Spinal cord (tissue), 10 donors: Measurements from ENCODE around the gene FRYL. TPM values are rescaled to one million over a fixed set of nuclear protein-coding genes. Genes with fewer than 3 reads are reported as not detected.
"Not testable (repeated sequence)": the region's sequence is repeated elsewhere in the genome, so short reads cannot be mapped to it uniquely, and the experiment has no call there.

Experiments used
- DNase-seq, 6 donors: peaks; one replicate each; pipeline versions ENCODE4 v3.0.0 to v3.0.0-alpha.2; 2013 to 2015; ENCODE audit warnings: low spot score in 6 of 6, low read depth in 4 of 6
- H3K27ac ChIP-seq: one replicate; pipeline ENCODE4 v1.5.1; 2013; ENCODE audit warnings: low read depth, low read length, control low read depth
- H3K27me3 ChIP-seq: one replicate; pipeline ENCODE4 v1.6.1; 2013; ENCODE audit warnings: low read length; ENCODE audit not compliant: control insufficient read depth, insufficient read depth
- H3K36me3 ChIP-seq: one replicate; pipeline ENCODE4 v1.6.1; 2013; ENCODE audit warnings: low read length; ENCODE audit not compliant: control insufficient read depth, insufficient read depth
- H3K4me1 ChIP-seq: one replicate; pipeline ENCODE4 v1.6.1; 2013; ENCODE audit warnings: low read length; ENCODE audit not compliant: control insufficient read depth, insufficient read depth
- H3K4me3 ChIP-seq: one replicate; pipeline ENCODE4 v1.5.1; 2013; ENCODE audit warnings: low read depth, low read length, control low read depth
- H3K9me3 ChIP-seq: one replicate; pipeline ENCODE4 v1.6.1; 2013; ENCODE audit warnings: low read length; ENCODE audit not compliant: control insufficient read depth, insufficient read depth
- WGBS: methylation state at CpG from one replicate; pipeline ENCODE4 v1.1.5; 2013; ENCODE audit warnings: missing lambda C conversion rate; ENCODE audit not compliant: insufficient coverage; 5-methylcytosine and 5-hydroxymethylcytosine counted together
- long read RNA-seq, 4 donors: transcript quantifications; one replicate each; lab custom pipeline, GENCODE V29; 2026
- polyA plus RNA-seq, 2 donors: library from polyadenylated mRNA; unstranded; fragments of 120-200 nt; gene quantifications; one replicate each; pipeline ENCODE4 v1.2.1, GENCODE V29; 2013; ENCODE audit not compliant: insufficient read length in 2 of 2
- total RNA-seq, 2 donors: library from RNA; depleted of rRNA in 1 of 2; stranded (reverse); fragments of 120-200 nt in 1 of 2; fragments of >200 nt in 1 of 2; gene quantifications; one replicate each; pipeline versions ENCODE4 v1.2.3 to v1.2.4, GENCODE V29; 2013 to 2014
- donor health status: healthy.

FRYL gene
- total RNA-seq = 100 to 1,000 TPM in 1 of 2 donors, 10 to 100 TPM in 1; 75.3 to 120 TPM
- polyA plus RNA-seq = 10 to 100 TPM; 27.0 to 36.1 TPM
- long read RNA-seq, donor 1, partial matches to known transcripts = 0 of 1 reads
- long read RNA-seq, donor 1, other reads (novel, unspliced or antisense) = 0 of 1 reads
- long read RNA-seq, donor 2 = 0 reads
- long read RNA-seq, donor 3 = 0 reads
- long read RNA-seq, donor 4, partial matches to known transcripts = 0 of 1 reads
- long read RNA-seq, donor 4, other reads (novel, unspliced or antisense) = 0 of 1 reads

- no peaks in the 10 kb centered on the region for H3K27me3 ChIP-seq
- H3K4me3 ChIP-seq = peak within 1 kb of the TSS; percentile 76
- no peaks in the 10 kb centered on the region for H3K9me3 ChIP-seq
- H3K36me3 ChIP-seq = no peaks in the 10 kb centered on the region
- 0% methylated on average over 34 of the region's 51 CpGs for WGBS
- H3K27ac ChIP-seq = peak within 1 kb of the TSS; percentile 95
- peak; percentile 96 to 100 (median 100) for DNase-seq
- H3K4me1 ChIP-seq = peaks cover 4% of the 10 kb centered on the region
Observed at GRCh38 chr4:48779998-48780864, at the start of gene FRYL. Gene FRYL (minus strand): TSS chr4:48780279. CDS start chr4:48634410, 145,869 bp downstream.

DNA sequence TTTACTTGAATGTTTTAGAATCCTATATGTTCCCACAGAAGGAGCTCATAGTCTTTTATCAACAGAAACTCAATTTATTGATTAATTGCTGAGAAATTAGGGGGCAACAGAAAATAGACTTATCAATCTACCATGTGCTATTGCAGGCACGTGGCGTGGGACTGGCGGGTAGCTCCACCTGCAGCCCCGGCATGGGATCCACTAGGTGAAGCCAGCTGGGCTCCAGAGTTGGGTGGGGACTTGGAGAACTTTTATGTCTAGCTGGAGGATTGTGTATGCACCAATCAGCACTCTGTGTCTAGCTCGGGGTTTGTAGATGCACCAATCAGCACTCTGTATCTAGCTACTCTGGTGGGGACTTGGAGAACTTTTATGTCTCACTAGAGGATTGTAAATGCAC is 47.5 kb upstream of the FRYL start:
- DNase-seq = no peak
- Histone ChIP-seq H3K4me3 (no peak overlapping the region), H3K9me3 (no peaks in the 10 kb centered on the region), H3K27ac (no peak overlapping the region), H3K36me3 (no peaks in the 10 kb centered on the region), H3K27me3 (no peaks in the 10 kb centered on the region), H3K4me1 (peaks cover 1% of the 10 kb centered on the region)
- 95% methylated on average over 3 of the region's 5 CpGs for WGBS

GRCh38 chr4:48821431-48821830 is 41.4 kb upstream of the FRYL start:
- H3K4me3 ChIP-seq, H3K27me3 ChIP-seq, DNase-seq, H3K36me3 ChIP-seq, H3K4me1 ChIP-seq, H3K27ac ChIP-seq, H3K9me3 ChIP-seq: not testable (repeated sequence)
- WGBS = no CpG with 5 or more reads among the region's 2 CpGs

- H3K27me3 ChIP-seq = no peaks in the 10 kb centered on the region
- no peak for DNase-seq
- 79% methylated on average over 6 of the region's 6 CpGs for WGBS
- no peak overlapping the region for H3K4me3 ChIP-seq
- H3K9me3 ChIP-seq = no peaks in the 10 kb centered on the region
- H3K27ac ChIP-seq = no peak overlapping the region
- no peaks in the 10 kb centered on the region for H3K4me1 ChIP-seq
- no peaks in the 10 kb centered on the region for H3K36me3 ChIP-seq
Observed at GRCh38 chr4:48816971-48817370, 36.9 kb upstream of the FRYL start.

DNA sequence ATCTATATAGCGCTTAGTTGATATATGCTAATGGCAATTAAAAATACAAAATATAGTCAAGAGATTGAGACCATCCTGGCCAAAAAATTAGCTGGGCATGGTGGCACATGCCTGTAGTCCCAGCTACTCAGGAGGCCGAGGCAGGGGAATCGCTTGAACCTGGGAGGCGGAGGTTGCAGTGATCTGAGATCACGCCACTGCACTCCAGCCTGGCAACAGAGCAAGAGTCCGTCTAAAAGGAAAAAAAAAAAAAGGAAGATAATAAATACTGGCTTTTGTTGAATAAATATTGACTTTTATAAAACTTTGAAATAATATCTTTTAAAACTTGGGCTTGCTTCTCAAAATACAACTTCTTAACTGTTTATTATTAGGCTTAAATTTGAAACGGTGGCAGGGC is 36.2 kb upstream of the FRYL start:
- H3K36me3 ChIP-seq, H3K9me3 ChIP-seq, DNase-seq, H3K4me1 ChIP-seq, H3K27me3 ChIP-seq, H3K27ac ChIP-seq, H3K4me3 ChIP-seq: not testable (repeated sequence)
- WGBS = 97% methylated on average over 4 of the region's 7 CpGs

GRCh38 chr4:48815483-48815882 is 35.4 kb upstream of the FRYL start:
- H3K36me3 ChIP-seq = no peaks in the 10 kb centered on the region
- no peaks in the 10 kb centered on the region for H3K4me1 ChIP-seq
- whole genome bisulfite sequencing = no CpG with 5 or more reads among the region's 2 CpGs
- no peaks in the 10 kb centered on the region for H3K9me3 ChIP-seq
- DNase-seq = no peak
- no peaks in the 10 kb centered on the region for H3K27me3 ChIP-seq
- no peak overlapping the region for H3K4me3 ChIP-seq
- H3K27ac ChIP-seq = no peak overlapping the region

GRCh38 chr4:48813964-48814363 is 33.9 kb upstream of the FRYL start:
- H3K27ac ChIP-seq = no peak overlapping the region
- WGBS = 25% methylated on average over 1 of the region's 1 CpG
- no peaks in the 10 kb centered on the region for H3K4me1 ChIP-seq
- H3K36me3 ChIP-seq = no peaks in the 10 kb centered on the region
- DNase-seq = peak in 2 of 6 donors; percentile 50 to 63
- H3K27me3 ChIP-seq = no peaks in the 10 kb centered on the region
- H3K9me3 ChIP-seq = no peaks in the 10 kb centered on the region
- H3K4me3 ChIP-seq = no peak overlapping the region

DNA sequence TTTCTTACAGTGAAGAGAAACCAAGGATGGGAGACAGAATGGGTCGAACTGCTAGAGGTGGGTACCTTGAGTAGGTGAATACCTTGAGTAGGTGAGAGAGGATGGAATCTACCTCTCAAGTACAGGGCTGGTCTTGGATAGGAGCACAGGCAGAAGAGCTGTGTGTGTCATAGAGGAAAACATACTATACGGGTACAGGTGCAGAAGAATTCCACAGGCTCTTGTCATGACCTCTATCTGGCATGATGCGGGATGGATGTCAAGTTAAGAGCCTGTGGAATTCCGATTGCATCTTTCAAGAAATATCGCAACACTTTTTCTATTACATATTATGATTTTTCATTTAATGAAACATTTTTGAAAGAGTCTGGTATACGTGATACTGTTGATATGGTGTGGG is 32.8 kb upstream of the FRYL start:
- WGBS = 60% methylated on average over 3 of the region's 6 CpGs
- H3K36me3 ChIP-seq = no peaks in the 10 kb centered on the region
- DNase-seq = no peak
- no peaks in the 10 kb centered on the region for H3K9me3 ChIP-seq
- H3K27me3 ChIP-seq = no peaks in the 10 kb centered on the region
- no peaks in the 10 kb centered on the region for H3K4me1 ChIP-seq
- no peak overlapping the region for H3K4me3 ChIP-seq
- H3K27ac ChIP-seq = no peak overlapping the region

GRCh38 chr4:48804584-48805301 is 24.7 kb upstream of the FRYL start:
- Histone ChIP-seq H3K27me3 (no peaks in the 10 kb centered on the region), H3K27ac (no peak overlapping the region), H3K4me1 (no peaks in the 10 kb centered on the region), H3K4me3 (no peak overlapping the region), H3K36me3 (no peaks in the 10 kb centered on the region), H3K9me3 (no peaks in the 10 kb centered on the region)
- DNase-seq = no peak
- WGBS = 82% methylated on average over 3 of the region's 8 CpGs
